OCI-LY3 (cell line): ENCODE data around the gene SYNE2.

Experiments used
- H2AFZ ChIP-seq: fragments of 200-600, 300-600 bp; shearing (Covaris generic); 2 replicates; pipeline ENCODE4 v1.6.0; 2014; ENCODE audit warnings: antibody characterized with exemption, low read depth, low read length
- H3K27ac ChIP-seq: fragments of 200-600, 300-600 bp; sonication (generic); 2 replicates; pipeline ENCODE4 v1.5.1; 2014; ENCODE audit warnings: mild to moderate bottlenecking, low read length, moderate library complexity, mixed read lengths
- H3K27me3 ChIP-seq: fragments of 200-600, 300-600 bp; sonication (generic); 2 replicates; pipeline ENCODE4 v1.6.1; 2014; ENCODE audit warnings: low read depth, low read length, mixed read lengths
- H3K36me3 ChIP-seq: fragments of 200-600, 300-600 bp; sonication (generic); replicated peaks from 2 replicates; pipeline ENCODE3; 2014; ENCODE audit warnings: low read depth, low read length, mixed read lengths
- H3K4me1 ChIP-seq: fragments of 300-600, 200-600 bp; sonication (generic); 2 replicates; pipeline ENCODE4 v1.6.1; 2014; ENCODE audit warnings: low read length, mixed read lengths
- H3K4me2 ChIP-seq: fragments of 200-600, 300-600 bp; sonication (generic); 2 replicates; pipeline ENCODE4 v1.6.1; 2014; ENCODE audit warnings: low read length, mixed read lengths
- H3K4me3 ChIP-seq: fragments of 300-600, 200-600 bp; sonication (generic); 2 replicates; pipeline ENCODE4 v1.5.1; 2014; ENCODE audit warnings: antibody characterized with exemption, mild to moderate bottlenecking, low read length, moderate library complexity
- H3K79me2 ChIP-seq: fragments of 300-600, 200-600 bp; shearing (Covaris generic); 2 replicates; pipeline ENCODE4 v1.6.1; 2014; ENCODE audit warnings: mild to moderate bottlenecking, low read length, mixed read lengths
- H3K9ac ChIP-seq: fragments of 300-600, 200-600 bp; shearing (Covaris generic); 2 replicates; pipeline ENCODE4 v1.6.0; 2014; ENCODE audit warnings: mild to moderate bottlenecking, low read length, moderate library complexity
- H3K9me3 ChIP-seq: fragments of 200-600, 300-600 bp; shearing (Covaris generic); 2 replicates; pipeline ENCODE4 v1.6.1; 2014; ENCODE audit warnings: low read length, mixed read lengths; ENCODE audit not compliant: insufficient read depth
- H4K20me1 ChIP-seq: fragments of 200-600, 300-600 bp; sonication (generic); 2 replicates; pipeline ENCODE4 v1.6.1; 2016; ENCODE audit warnings: low read length, mixed read lengths; ENCODE audit not compliant: insufficient read depth
- EZH2phosphoT487 ChIP-seq: fragments of 200-600 bp; shearing (Covaris generic); IDR thresholded peaks from 2 replicates; pipeline ENCODE4 v1.6.1; 2018; ENCODE audit warnings: antibody characterized with exemption, mixed run types, low read depth
- TF ChIP-seq, protein P1 (sequence below): fragments of 200-600, 300-600 bp; sonication (generic); IDR thresholded peaks from 2 replicates; pipeline ENCODE4 v1.5.1; 2014; ENCODE audit warnings: antibody characterized with exemption, low read length, low read depth

Gene SYNE2

DNA sequence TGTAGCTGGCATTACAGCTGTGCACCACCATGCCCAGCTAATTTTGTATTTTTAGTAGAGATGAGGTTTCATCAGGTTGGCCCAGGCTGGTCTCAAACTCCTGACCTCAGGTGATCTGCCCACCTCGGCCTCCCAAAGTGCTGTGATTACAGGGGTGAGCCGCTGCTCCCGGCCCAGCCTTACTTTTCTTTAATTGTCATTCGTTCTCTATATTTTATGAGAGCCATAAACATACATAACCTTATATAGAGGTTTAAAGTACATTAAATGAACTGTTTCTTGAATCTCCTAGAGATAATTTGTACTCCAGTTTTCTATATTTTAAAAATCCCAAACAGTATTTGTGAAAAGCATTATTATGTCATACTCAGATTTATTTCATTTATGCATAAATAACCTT lies 98.6 kb downstream of the SYNE2 start:
- no peaks in the 10 kb centered on the region for H3K27me3 ChIP-seq
- no peak overlapping the region for H3K27ac ChIP-seq
- no peak overlapping the region for H3K9ac ChIP-seq
- H2AFZ ChIP-seq, result no peak overlapping the region
- TF ChIP-seq EZH2phosphoT487, result no peak
- TF ChIP-seq, protein P1, sequence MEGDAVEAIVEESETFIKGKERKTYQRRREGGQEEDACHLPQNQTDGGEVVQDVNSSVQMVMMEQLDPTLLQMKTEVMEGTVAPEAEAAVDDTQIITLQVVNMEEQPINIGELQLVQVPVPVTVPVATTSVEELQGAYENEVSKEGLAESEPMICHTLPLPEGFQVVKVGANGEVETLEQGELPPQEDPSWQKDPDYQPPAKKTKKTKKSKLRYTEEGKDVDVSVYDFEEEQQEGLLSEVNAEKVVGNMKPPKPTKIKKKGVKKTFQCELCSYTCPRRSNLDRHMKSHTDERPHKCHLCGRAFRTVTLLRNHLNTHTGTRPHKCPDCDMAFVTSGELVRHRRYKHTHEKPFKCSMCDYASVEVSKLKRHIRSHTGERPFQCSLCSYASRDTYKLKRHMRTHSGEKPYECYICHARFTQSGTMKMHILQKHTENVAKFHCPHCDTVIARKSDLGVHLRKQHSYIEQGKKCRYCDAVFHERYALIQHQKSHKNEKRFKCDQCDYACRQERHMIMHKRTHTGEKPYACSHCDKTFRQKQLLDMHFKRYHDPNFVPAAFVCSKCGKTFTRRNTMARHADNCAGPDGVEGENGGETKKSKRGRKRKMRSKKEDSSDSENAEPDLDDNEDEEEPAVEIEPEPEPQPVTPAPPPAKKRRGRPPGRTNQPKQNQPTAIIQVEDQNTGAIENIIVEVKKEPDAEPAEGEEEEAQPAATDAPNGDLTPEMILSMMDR, result no peak
- no peaks in the 10 kb centered on the region for H3K36me3 ChIP-seq
- H3K4me2 ChIP-seq, result no peak overlapping the region
- H3K9me3 ChIP-seq, result no peaks in the 10 kb centered on the region
- H3K4me1 ChIP-seq, result no peaks in the 10 kb centered on the region
- no peaks in the 10 kb centered on the region for H4K20me1 ChIP-seq
- no peak overlapping the region for H3K4me3 ChIP-seq
- H3K79me2 ChIP-seq, result no peaks in the 10 kb centered on the region

DNA sequence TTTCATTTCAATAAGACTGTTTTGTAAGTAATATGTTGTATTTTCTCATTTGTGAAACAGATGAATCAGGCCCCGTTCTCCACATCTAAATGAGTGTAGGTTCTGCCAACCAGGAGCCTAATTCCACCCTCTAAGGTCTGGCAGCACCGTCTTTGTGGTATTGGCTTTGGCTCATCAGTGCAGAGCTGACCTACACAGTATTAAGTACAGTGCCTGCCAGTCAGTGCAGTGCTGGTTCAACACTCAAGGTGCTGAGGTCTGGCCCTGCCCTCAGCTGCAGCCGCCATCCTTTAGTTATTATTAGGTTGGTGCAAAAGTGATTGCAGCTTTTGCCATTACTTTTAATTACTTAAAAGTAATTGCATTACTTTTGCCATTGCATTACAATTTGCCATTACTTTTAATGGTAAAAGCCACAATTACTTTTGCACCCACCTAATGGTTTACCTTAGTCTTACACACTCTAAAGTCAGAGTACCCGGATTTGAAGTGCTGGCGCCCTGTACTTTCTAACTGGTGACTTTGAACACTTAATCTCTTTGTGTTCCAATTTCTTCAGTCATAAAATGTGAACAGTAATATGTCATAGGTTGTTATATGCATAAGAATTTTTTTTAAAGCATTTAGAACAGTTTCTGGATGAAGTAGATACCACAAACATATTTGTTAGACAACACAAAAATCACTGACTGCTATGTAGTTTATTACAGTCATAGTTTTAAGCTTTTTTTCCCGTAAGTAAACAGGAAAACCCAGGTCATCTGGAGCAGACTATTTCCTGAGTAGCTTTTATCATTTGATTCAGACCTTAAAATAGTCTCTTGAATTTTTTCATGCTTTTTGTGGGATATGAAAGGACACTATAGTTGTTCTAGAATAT lies 99.5 kb downstream of the SYNE2 start:
- TF ChIP-seq, protein P1, result no peak
- no peak for TF ChIP-seq EZH2phosphoT487
- no peak overlapping the region for H2AFZ ChIP-seq
- no peak overlapping the region for H3K9ac ChIP-seq
- no peaks in the 10 kb centered on the region for H3K4me1 ChIP-seq
- no peaks in the 10 kb centered on the region for H3K79me2 ChIP-seq
- no peaks in the 10 kb centered on the region for H3K9me3 ChIP-seq
- no peaks in the 10 kb centered on the region for H4K20me1 ChIP-seq
- H3K27me3 ChIP-seq, result no peaks in the 10 kb centered on the region
- H3K27ac ChIP-seq, result no peak overlapping the region
- H3K4me3 ChIP-seq, result no peak overlapping the region
- H3K4me2 ChIP-seq, result no peak overlapping the region
- no peaks in the 10 kb centered on the region for H3K36me3 ChIP-seq

DNA sequence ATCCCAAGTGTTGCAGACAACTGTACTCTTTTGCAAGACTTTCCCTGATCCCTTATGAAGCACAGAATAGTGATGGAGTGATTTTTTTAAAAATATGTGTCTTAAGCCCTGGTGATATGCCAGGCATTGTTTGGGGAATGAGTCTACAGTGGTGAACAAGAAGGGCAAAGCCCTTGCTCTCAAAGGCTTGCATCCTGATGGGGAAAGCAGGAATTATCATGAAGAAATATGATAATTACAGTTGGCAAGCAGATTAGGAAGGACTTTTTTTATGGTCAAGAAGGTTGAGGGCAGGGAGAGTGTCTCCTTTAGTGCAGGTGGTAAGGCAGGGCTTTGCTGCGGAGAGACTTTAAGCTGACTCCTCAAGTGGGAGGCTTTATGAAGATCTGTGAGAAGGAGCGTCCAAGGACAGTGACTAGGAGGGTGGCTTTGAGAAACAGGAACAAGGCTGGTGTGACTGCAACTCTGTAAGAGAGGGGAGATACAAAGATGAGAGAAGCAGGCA lies 100.2 kb downstream of the SYNE2 start:
- TF ChIP-seq EZH2phosphoT487, result no peak
- TF ChIP-seq, protein P1, result no peak
- Histone ChIP-seq H3K27me3 (no peaks in the 10 kb centered on the region), H3K9ac (no peak overlapping the region), H3K36me3 (no peaks in the 10 kb centered on the region), H3K4me2 (no peak overlapping the region), H3K79me2 (no peaks in the 10 kb centered on the region), H4K20me1 (no peaks in the 10 kb centered on the region), H3K27ac (no peak overlapping the region), H3K9me3 (no peaks in the 10 kb centered on the region), H3K4me3 (no peak overlapping the region), H2AFZ (no peak overlapping the region), H3K4me1 (no peaks in the 10 kb centered on the region)

DNA sequence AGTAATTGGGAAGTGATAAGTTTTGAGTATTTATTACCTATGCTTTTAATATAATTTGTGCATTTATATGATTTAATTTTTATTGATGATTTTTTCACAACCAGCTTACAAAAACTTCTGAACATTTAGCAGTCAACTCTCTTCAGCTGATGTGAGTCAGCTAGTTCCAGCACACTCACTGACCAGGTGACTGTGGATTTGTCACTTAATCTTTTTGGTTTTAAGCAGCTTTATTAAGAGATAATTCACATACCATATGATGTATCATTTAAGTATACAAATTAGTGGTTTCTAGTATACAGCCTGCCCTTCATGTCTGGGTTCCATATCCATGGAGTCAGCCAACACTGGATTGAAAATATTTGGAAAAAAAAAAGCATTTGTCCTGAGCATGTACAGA lies 103.5 kb downstream of the SYNE2 start:
- Histone ChIP-seq H3K4me3 (no peak overlapping the region), H3K4me2 (no peak overlapping the region), H3K27me3 (no peaks in the 10 kb centered on the region), H3K36me3 (no peaks in the 10 kb centered on the region), H3K4me1 (no peaks in the 10 kb centered on the region), H3K9me3 (no peaks in the 10 kb centered on the region), H2AFZ (no peak overlapping the region), H3K79me2 (no peaks in the 10 kb centered on the region), H3K27ac (no peak overlapping the region), H4K20me1 (no peaks in the 10 kb centered on the region), H3K9ac (no peak overlapping the region)
- TF ChIP-seq, protein P1, result no peak
- TF ChIP-seq EZH2phosphoT487, result no peak
